HL-60 (cell line): Measurements from ENCODE around the gene MRTFA.

Experiments used
- DNase-seq, 2 experiments: peaks; one replicate each; pipeline ENCODE4 v3.0.0-alpha.2; 2010 to 2020; ENCODE audit warnings: low read depth in 1 of 2, low spot score in 1 of 2
- H3K27ac ChIP-seq: fragments of 250-450 bp; sonication (Bioruptor Pico); replicated peaks from 2 replicates; pipeline ENCODE4 v1.5.1; 2020; ENCODE audit warnings: mild to moderate bottlenecking, moderate library complexity
- H3K27me3 ChIP-seq: fragments of 250-450 bp; sonication (Bioruptor Pico); 2 replicates; pipeline ENCODE4 v1.5.1; 2021; ENCODE audit warnings: mild to moderate bottlenecking, moderate library complexity; ENCODE audit not compliant: insufficient read depth, poor library complexity, severe bottlenecking
- H3K4me3 ChIP-seq: replicated peaks from 2 replicates; pipeline ENCODE4 v1.5.1; 2011; ENCODE audit warnings: mild to moderate bottlenecking, control low read depth, low read length; ENCODE audit not compliant: insufficient read depth
- GABPA ChIP-seq: IDR thresholded peaks from 2 replicates; pipeline ENCODE4 v1.6.1; 2012; ENCODE audit warnings: low read depth
- POLR2AphosphoS5 ChIP-seq: IDR thresholded peaks from 2 replicates; pipeline ENCODE4 v1.6.1; 2012; ENCODE audit warnings: low read depth
- SPI1 ChIP-seq: IDR thresholded peaks from 2 replicates; pipeline ENCODE4 v1.6.1; 2012; ENCODE audit warnings: low read depth, mild to moderate bottlenecking, borderline replicate concordance
- TF ChIP-seq, protein P1 (sequence below): IDR thresholded peaks from 2 replicates; pipeline ENCODE4 v1.6.1; 2012; ENCODE audit warnings: low read depth; ENCODE audit not compliant: insufficient replicate concordance
- TF ChIP-seq, protein P2 (sequence below): IDR thresholded peaks from one replicate; pipeline ENCODE4 v1.5.1; 2011; ENCODE audit warnings: low read length, control low read depth, inconsistent platforms; ENCODE audit not compliant: insufficient read depth

The MRTFA gene

GRCh38 chr22:40522141-40522540 lies 114.4 kb downstream of the MRTFA start:
- Histone ChIP-seq H3K27ac (no peak overlapping the region), H3K4me3 (no peak overlapping the region), H3K27me3 (no peaks in the 10 kb centered on the region)
- DNase-seq: no peak
- TF ChIP-seq POLR2AphosphoS5: no peak
- no peak for TF ChIP-seq SPI1
- TF ChIP-seq, protein P1, sequence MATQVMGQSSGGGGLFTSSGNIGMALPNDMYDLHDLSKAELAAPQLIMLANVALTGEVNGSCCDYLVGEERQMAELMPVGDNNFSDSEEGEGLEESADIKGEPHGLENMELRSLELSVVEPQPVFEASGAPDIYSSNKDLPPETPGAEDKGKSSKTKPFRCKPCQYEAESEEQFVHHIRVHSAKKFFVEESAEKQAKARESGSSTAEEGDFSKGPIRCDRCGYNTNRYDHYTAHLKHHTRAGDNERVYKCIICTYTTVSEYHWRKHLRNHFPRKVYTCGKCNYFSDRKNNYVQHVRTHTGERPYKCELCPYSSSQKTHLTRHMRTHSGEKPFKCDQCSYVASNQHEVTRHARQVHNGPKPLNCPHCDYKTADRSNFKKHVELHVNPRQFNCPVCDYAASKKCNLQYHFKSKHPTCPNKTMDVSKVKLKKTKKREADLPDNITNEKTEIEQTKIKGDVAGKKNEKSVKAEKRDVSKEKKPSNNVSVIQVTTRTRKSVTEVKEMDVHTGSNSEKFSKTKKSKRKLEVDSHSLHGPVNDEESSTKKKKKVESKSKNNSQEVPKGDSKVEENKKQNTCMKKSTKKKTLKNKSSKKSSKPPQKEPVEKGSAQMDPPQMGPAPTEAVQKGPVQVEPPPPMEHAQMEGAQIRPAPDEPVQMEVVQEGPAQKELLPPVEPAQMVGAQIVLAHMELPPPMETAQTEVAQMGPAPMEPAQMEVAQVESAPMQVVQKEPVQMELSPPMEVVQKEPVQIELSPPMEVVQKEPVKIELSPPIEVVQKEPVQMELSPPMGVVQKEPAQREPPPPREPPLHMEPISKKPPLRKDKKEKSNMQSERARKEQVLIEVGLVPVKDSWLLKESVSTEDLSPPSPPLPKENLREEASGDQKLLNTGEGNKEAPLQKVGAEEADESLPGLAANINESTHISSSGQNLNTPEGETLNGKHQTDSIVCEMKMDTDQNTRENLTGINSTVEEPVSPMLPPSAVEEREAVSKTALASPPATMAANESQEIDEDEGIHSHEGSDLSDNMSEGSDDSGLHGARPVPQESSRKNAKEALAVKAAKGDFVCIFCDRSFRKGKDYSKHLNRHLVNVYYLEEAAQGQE: no peak
- TF ChIP-seq, protein P2, sequence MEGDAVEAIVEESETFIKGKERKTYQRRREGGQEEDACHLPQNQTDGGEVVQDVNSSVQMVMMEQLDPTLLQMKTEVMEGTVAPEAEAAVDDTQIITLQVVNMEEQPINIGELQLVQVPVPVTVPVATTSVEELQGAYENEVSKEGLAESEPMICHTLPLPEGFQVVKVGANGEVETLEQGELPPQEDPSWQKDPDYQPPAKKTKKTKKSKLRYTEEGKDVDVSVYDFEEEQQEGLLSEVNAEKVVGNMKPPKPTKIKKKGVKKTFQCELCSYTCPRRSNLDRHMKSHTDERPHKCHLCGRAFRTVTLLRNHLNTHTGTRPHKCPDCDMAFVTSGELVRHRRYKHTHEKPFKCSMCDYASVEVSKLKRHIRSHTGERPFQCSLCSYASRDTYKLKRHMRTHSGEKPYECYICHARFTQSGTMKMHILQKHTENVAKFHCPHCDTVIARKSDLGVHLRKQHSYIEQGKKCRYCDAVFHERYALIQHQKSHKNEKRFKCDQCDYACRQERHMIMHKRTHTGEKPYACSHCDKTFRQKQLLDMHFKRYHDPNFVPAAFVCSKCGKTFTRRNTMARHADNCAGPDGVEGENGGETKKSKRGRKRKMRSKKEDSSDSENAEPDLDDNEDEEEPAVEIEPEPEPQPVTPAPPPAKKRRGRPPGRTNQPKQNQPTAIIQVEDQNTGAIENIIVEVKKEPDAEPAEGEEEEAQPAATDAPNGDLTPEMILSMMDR: no peak
- TF ChIP-seq GABPA: no peak

- TF ChIP-seq, protein P1: no peak
- Histone ChIP-seq H3K4me3 (no peak overlapping the region), H3K27ac (no peak overlapping the region), H3K27me3 (no peaks in the 10 kb centered on the region)
- no peak for DNase-seq
Observed at GRCh38 chr22:40521046-40521445, 115.5 kb downstream of the MRTFA start.

DNA sequence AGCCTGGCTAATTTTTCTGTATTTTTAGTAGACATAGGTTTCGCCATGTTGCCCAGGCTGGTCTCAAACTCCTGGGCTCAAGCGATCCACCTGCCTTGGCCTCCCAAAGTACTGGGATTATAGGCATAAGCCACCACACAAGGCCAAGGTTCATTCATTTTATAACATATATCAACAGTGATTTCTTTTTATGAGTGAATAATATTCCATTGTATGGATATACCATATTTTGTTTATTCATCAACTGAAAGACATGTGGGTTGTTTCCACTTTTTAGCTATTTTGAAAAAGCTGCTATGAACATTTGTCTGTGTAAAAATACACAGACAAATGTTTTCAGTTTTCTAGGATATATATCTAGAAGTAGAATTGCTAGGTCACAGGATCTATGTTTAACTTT lies 116.0 kb downstream of the MRTFA start:
- H3K27me3 ChIP-seq: no peaks in the 10 kb centered on the region
- DNase-seq: no peak
- no peak for TF ChIP-seq GABPA
- no peak for TF ChIP-seq SPI1
- TF ChIP-seq, protein P1: no peak
- TF ChIP-seq, protein P2: no peak
- TF ChIP-seq POLR2AphosphoS5: no peak
- H3K4me3 ChIP-seq: no peak overlapping the region
- no peak overlapping the region for H3K27ac ChIP-seq

- no peak for DNase-seq
- Histone ChIP-seq H3K4me3 (no peak overlapping the region), H3K27ac (no peak overlapping the region), H3K27me3 (no peaks in the 10 kb centered on the region)
- TF ChIP-seq, protein P1: no peak
- no peak for TF ChIP-seq GABPA
- TF ChIP-seq SPI1: no peak
- no peak for TF ChIP-seq POLR2AphosphoS5
- TF ChIP-seq, protein P2: no peak
Observed at GRCh38 chr22:40519948-40520331, 116.6 kb downstream of the MRTFA start.
